KMS-11 (cell line): ENCODE data around the gene AK9.

ENCODE experiments used
- H2AFZ ChIP-seq: fragments of 200-600 bp; sonication (generic); 2 replicates; pipeline ENCODE4 v1.6.1; 2016; ENCODE audit warnings: antibody characterized with exemption, mixed run types, low read depth
- H3K27ac ChIP-seq: fragments of 200-600 bp; sonication (generic); 2 replicates; pipeline ENCODE4 v1.6.1; 2016; ENCODE audit warnings: mild to moderate bottlenecking, mixed run types
- H3K27me3 ChIP-seq: fragments of 200-600 bp; sonication (generic); 2 replicates; pipeline ENCODE4 v1.6.1; 2017; ENCODE audit warnings: mild to moderate bottlenecking, low read depth, mixed run types, moderate library complexity; ENCODE audit not compliant: insufficient read depth
- H3K36me3 ChIP-seq: fragments of 200-600 bp; sonication (generic); 2 replicates; pipeline ENCODE4 v1.6.1; 2017; ENCODE audit warnings: mild to moderate bottlenecking, mixed run types; ENCODE audit not compliant: insufficient read depth
- H3K4me1 ChIP-seq: fragments of 200-600 bp; sonication (generic); 2 replicates; pipeline ENCODE4 v1.6.1; 2016; ENCODE audit warnings: mild to moderate bottlenecking, low read depth, mixed run types; ENCODE audit not compliant: poor library complexity, severe bottlenecking
- H3K4me2 ChIP-seq: fragments of 200-600 bp; sonication (generic); 2 replicates; pipeline ENCODE4 v1.7.0; 2016; ENCODE audit warnings: mild to moderate bottlenecking, mixed run types
- H3K4me3 ChIP-seq: fragments of 200-600 bp; sonication (generic); IDR thresholded peaks from 2 replicates; pipeline ENCODE4 v1.6.1; 2017; ENCODE audit warnings: low read depth, low read length, mixed read lengths; ENCODE audit not compliant: insufficient read depth
- H3K79me2 ChIP-seq: fragments of 200-600 bp; sonication (generic); 2 replicates; pipeline ENCODE4 v1.6.1; 2016; ENCODE audit warnings: low read depth, mixed run types; ENCODE audit not compliant: insufficient read depth
- H3K9ac ChIP-seq: fragments of 200-600 bp; sonication (generic); 2 replicates; pipeline ENCODE4 v1.6.1; 2016; ENCODE audit warnings: mild to moderate bottlenecking, mixed run types
- H4K20me1 ChIP-seq: fragments of 200-600 bp; sonication (generic); 2 replicates; pipeline ENCODE4 v1.6.1; 2016; ENCODE audit warnings: mild to moderate bottlenecking, mixed run types; ENCODE audit not compliant: insufficient read depth
- CTCF ChIP-seq: fragments of 200-600 bp; sonication (generic); conservative IDR thresholded peaks from 2 replicates; pipeline ENCODE4 v1.6.1; 2017; ENCODE audit warnings: low read depth, mild to moderate bottlenecking, antibody characterized with exemption, low read length, moderate library complexity, mixed read lengths

Gene AK9

GRCh38 chr6:109720311-109720710 is 29.3 kb upstream of the AK9 start:
- H3K9ac ChIP-seq = no peak overlapping the region
- H3K4me2 ChIP-seq = no peak overlapping the region
- no peak overlapping the region for H3K4me3 ChIP-seq
- TF ChIP-seq CTCF = no peak
- no peaks in the 10 kb centered on the region for H4K20me1 ChIP-seq
- no peaks in the 10 kb centered on the region for H3K4me1 ChIP-seq
- H3K36me3 ChIP-seq = no peaks in the 10 kb centered on the region
- H2AFZ ChIP-seq = no peak overlapping the region
- H3K27me3 ChIP-seq = no peaks in the 10 kb centered on the region
- no peak overlapping the region for H3K27ac ChIP-seq
- H3K79me2 ChIP-seq = no peaks in the 10 kb centered on the region

GRCh38 chr6:109718991-109719390 is 28.0 kb upstream of the AK9 start:
- Histone ChIP-seq H4K20me1 (no peaks in the 10 kb centered on the region), H2AFZ (no peak overlapping the region), H3K36me3 (no peaks in the 10 kb centered on the region), H3K4me2 (no peak overlapping the region), H3K9ac (no peak overlapping the region), H3K27ac (no peak overlapping the region), H3K4me1 (no peaks in the 10 kb centered on the region), H3K27me3 (no peaks in the 10 kb centered on the region), H3K79me2 (no peaks in the 10 kb centered on the region), H3K4me3 (no peak overlapping the region)
- TF ChIP-seq CTCF = no peak

- no peaks in the 10 kb centered on the region for H4K20me1 ChIP-seq
- H3K36me3 ChIP-seq = no peaks in the 10 kb centered on the region
- no peak overlapping the region for H3K9ac ChIP-seq
- no peak overlapping the region for H3K4me3 ChIP-seq
- H3K27ac ChIP-seq = no peak overlapping the region
- H3K4me2 ChIP-seq = no peak overlapping the region
- H2AFZ ChIP-seq = no peak overlapping the region
- no peaks in the 10 kb centered on the region for H3K27me3 ChIP-seq
- no peaks in the 10 kb centered on the region for H3K4me1 ChIP-seq
- no peaks in the 10 kb centered on the region for H3K79me2 ChIP-seq
- no peak for TF ChIP-seq CTCF
Measured at GRCh38 chr6:109717971-109718370, 27.0 kb upstream of the AK9 start.

GRCh38 chr6:109715616-109716015 is 24.6 kb upstream of the AK9 start:
- no peaks in the 10 kb centered on the region for H4K20me1 ChIP-seq
- H3K27me3 ChIP-seq = no peaks in the 10 kb centered on the region
- TF ChIP-seq CTCF = no peak
- H3K79me2 ChIP-seq = no peaks in the 10 kb centered on the region
- no peak overlapping the region for H3K9ac ChIP-seq
- H3K36me3 ChIP-seq = no peaks in the 10 kb centered on the region
- no peak overlapping the region for H2AFZ ChIP-seq
- no peaks in the 10 kb centered on the region for H3K4me1 ChIP-seq
- no peak overlapping the region for H3K4me3 ChIP-seq
- H3K27ac ChIP-seq = no peak overlapping the region
- no peak overlapping the region for H3K4me2 ChIP-seq

- Histone ChIP-seq H3K4me2 (no peak overlapping the region), H2AFZ (no peak overlapping the region), H3K4me3 (no peak overlapping the region), H3K4me1 (no peaks in the 10 kb centered on the region), H3K36me3 (no peaks in the 10 kb centered on the region), H3K27me3 (no peaks in the 10 kb centered on the region), H3K79me2 (no peaks in the 10 kb centered on the region), H3K9ac (no peak overlapping the region), H3K27ac (no peak overlapping the region), H4K20me1 (no peaks in the 10 kb centered on the region)
- no peak for TF ChIP-seq CTCF
Measured at GRCh38 chr6:109714611-109715010, 23.6 kb upstream of the AK9 start.
